GM21786 (cell line): ENCODE results near the gene NSD1.

Source experiments
- ATAC-seq: cut with Tn5 transposase; IDR thresholded peaks from one replicate; pipeline ENCODE4 v1.9.1; 2021; ENCODE audit not compliant: unreplicated experiment

The NSD1 gene

GRCh38 chr5:177097016-177097985, 36.3 kb upstream of the NSD1 start:
- ATAC-seq: no peak

GRCh38 chr5:177098120-177098469, 35.5 kb upstream of the NSD1 start:
- ATAC-seq: no peak

- ATAC-seq: no peak
Measured at GRCh38 chr5:177098470-177099141, 35.0 kb upstream of the NSD1 start.

- no peak for ATAC-seq
Measured at GRCh38 chr5:177099422-177100093, 34.0 kb upstream of the NSD1 start.

GRCh38 chr5:177100714-177101121, 32.9 kb upstream of the NSD1 start:
- ATAC-seq: no peak

GRCh38 chr5:177103523-177104253, 29.9 kb upstream of the NSD1 start:
- no peak for ATAC-seq

- ATAC-seq: no peak
Measured at GRCh38 chr5:177105691-177106476, 27.7 kb upstream of the NSD1 start.

- ATAC-seq: no peak
Measured at GRCh38 chr5:177107159-177107558, 26.4 kb upstream of the NSD1 start.

- no peak for ATAC-seq
Measured at GRCh38 chr5:177109810-177110209, 23.8 kb upstream of the NSD1 start.

- ATAC-seq: no peak
Measured at GRCh38 chr5:177111720-177112394, 21.7 kb upstream of the NSD1 start.

- ATAC-seq: no peak
Measured at GRCh38 chr5:177112589-177113220, 20.9 kb upstream of the NSD1 start.

GRCh38 chr5:177113566-177114424, 19.8 kb upstream of the NSD1 start:
- no peak for ATAC-seq

GRCh38 chr5:177116631-177117373, 16.8 kb upstream of the NSD1 start:
- ATAC-seq: no peak

- no peak for ATAC-seq
Measured at GRCh38 chr5:177117441-177118045, 16.0 kb upstream of the NSD1 start.

GRCh38 chr5:177122566-177122965, 11.0 kb upstream of the NSD1 start:
- no peak for ATAC-seq

- ATAC-seq: no peak
Measured at GRCh38 chr5:177123789-177124485, 9.6 kb upstream of the NSD1 start.
